ENCODE measurements around the gene HMCN1.

- TF ChIP-seq CTCF (conservative IDR thresholded peaks at IDR 0.05) (no peak), ZFX (IDR thresholded peaks at IDR 0.05) (no peak)
Observed at GRCh38 chr1:185921636-185922035, 187.4 kb downstream of the HMCN1 start.

Data from C4-2B (cell line).